Measurements from ENCODE around the gene STAG1.

DNA sequence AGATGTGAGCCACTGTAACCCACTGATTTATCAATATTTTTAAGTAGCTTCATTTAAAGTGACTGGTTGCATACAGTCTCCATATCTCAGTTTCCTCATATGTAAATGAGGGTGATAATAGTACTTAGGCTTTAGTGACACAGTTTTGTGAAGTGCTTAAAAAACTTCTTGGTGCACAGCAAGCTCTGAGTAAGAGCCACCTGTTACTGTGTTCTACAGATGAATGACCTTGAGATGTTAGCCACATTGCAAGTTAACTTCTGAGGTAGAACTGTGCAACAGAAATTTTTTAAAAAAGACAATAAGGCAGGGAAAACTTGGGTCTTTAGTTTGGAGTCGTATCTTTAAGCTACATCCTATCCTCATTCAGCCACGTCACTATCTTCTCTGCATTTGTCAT is 458.9 kb downstream of the STAG1 start:
- TF ChIP-seq, protein P1, sequence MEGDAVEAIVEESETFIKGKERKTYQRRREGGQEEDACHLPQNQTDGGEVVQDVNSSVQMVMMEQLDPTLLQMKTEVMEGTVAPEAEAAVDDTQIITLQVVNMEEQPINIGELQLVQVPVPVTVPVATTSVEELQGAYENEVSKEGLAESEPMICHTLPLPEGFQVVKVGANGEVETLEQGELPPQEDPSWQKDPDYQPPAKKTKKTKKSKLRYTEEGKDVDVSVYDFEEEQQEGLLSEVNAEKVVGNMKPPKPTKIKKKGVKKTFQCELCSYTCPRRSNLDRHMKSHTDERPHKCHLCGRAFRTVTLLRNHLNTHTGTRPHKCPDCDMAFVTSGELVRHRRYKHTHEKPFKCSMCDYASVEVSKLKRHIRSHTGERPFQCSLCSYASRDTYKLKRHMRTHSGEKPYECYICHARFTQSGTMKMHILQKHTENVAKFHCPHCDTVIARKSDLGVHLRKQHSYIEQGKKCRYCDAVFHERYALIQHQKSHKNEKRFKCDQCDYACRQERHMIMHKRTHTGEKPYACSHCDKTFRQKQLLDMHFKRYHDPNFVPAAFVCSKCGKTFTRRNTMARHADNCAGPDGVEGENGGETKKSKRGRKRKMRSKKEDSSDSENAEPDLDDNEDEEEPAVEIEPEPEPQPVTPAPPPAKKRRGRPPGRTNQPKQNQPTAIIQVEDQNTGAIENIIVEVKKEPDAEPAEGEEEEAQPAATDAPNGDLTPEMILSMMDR (IDR thresholded peaks at IDR 0.05), result no peak
- TF ChIP-seq POLR2A (IDR thresholded peaks at IDR 0.05) (no peak), POLR2AphosphoS5 (IDR thresholded peaks at IDR 0.05) (no peak), EP300 (IDR thresholded peaks at IDR 0.05) (no peak)
